Neural cell (in vitro differentiated cells): ENCODE measurements around the gene FASTK. TPM values are rescaled to one million over a fixed set of nuclear protein-coding genes. Genes with fewer than 3 reads are reported as not detected.

Experiments used
- H2AFZ ChIP-seq: fragments of 200-600, 300-800 bp; sonication (generic), shearing (Covaris generic); 2 replicates; pipeline ENCODE4 v1.6.0; 2014; ENCODE audit warnings: low read depth, mild to moderate bottlenecking, antibody characterized with exemption, low read length, moderate library complexity
- H3F3A ChIP-seq: fragments of 200-600 bp; shearing (Covaris generic); 2 replicates; pipeline ENCODE4 v1.6.1; 2016; ENCODE audit warnings: mild to moderate bottlenecking, moderate library complexity, mixed read lengths, antibody characterized with exemption, low read length; ENCODE audit not compliant: insufficient read depth, poor library complexity, severe bottlenecking
- H3K27ac ChIP-seq: fragments of 200-600, 300-800 bp; sonication (generic), shearing (Covaris generic); 2 replicates; pipeline ENCODE4 v1.5.1; 2014; ENCODE audit warnings: mild to moderate bottlenecking, low read length, moderate library complexity
- H3K27me3 ChIP-seq: fragments of 300-800, 200-600 bp; sonication (generic), shearing (Covaris generic); 2 replicates; pipeline ENCODE4 v1.6.0; 2014; ENCODE audit warnings: mild to moderate bottlenecking, low read depth, low read length, moderate library complexity; ENCODE audit not compliant: insufficient read depth
- H3K36me3 ChIP-seq: fragments of 300-800, 200-600 bp; sonication (generic), shearing (Covaris generic); 2 replicates; pipeline ENCODE4 v1.5.1; 2014; ENCODE audit warnings: mild to moderate bottlenecking, antibody characterized with exemption, low read length, moderate library complexity; ENCODE audit not compliant: insufficient read depth
- H3K4me2 ChIP-seq: fragments of 300-800, 200-600 bp; sonication (generic), shearing (Covaris generic); 2 replicates; pipeline ENCODE4 v1.6.0; 2014; ENCODE audit warnings: mild to moderate bottlenecking, low read length
- H3K4me3 ChIP-seq: fragments of 300-800, 200-600 bp; sonication (generic), shearing (Covaris generic); 2 replicates; pipeline ENCODE4 v1.5.1; 2014; ENCODE audit warnings: mild to moderate bottlenecking, low read length, moderate library complexity
- H3K79me2 ChIP-seq: fragments of 200-600 bp; shearing (Covaris generic); replicated peaks from 2 replicates; pipeline ENCODE4 v1.6.0; 2014; ENCODE audit warnings: mild to moderate bottlenecking, low read length, moderate library complexity; ENCODE audit not compliant: insufficient read depth
- H3K9ac ChIP-seq: fragments of 300-800, 200-600 bp; sonication (generic), shearing (Covaris generic); 2 replicates; pipeline ENCODE4 v1.6.1; 2016; ENCODE audit warnings: mild to moderate bottlenecking, low read length, mixed read lengths
- H3K9me2 ChIP-seq: fragments of 200-600 bp; shearing (Covaris generic); 2 replicates; pipeline ENCODE4 v1.6.1; 2016; ENCODE audit warnings: mild to moderate bottlenecking, low read length, mixed read lengths; ENCODE audit not compliant: insufficient read depth
- H3K9me3 ChIP-seq: fragments of 200-600, 300-800 bp; sonication (generic), shearing (Covaris generic); 2 replicates; pipeline ENCODE4 v1.6.1; 2016; ENCODE audit warnings: mild to moderate bottlenecking, mixed run types, low read length, moderate library complexity, mixed read lengths
- H4K20me1 ChIP-seq: fragments of 200-600 bp; shearing (Covaris generic); 2 replicates; pipeline ENCODE4 v1.6.1; 2016; ENCODE audit warnings: mild to moderate bottlenecking, mixed run types; ENCODE audit not compliant: insufficient read depth
- EP300 ChIP-seq: fragments of 450-650 bp; conservative IDR thresholded peaks from 2 replicates; pipeline ENCODE4 v1.6.1; 2014; ENCODE audit warnings: antibody characterized with exemption, mild to moderate bottlenecking, moderate library complexity; ENCODE audit not compliant: poor library complexity, severe bottlenecking
- EZH2 ChIP-seq: fragments of 200-600, 300-800 bp; shearing (Covaris generic), sonication (generic); IDR thresholded peaks from 2 replicates; pipeline ENCODE4 v1.6.1; 2014; ENCODE audit warnings: antibody characterized with exemption, low read length, borderline replicate concordance, mild to moderate bottlenecking; ENCODE audit not compliant: insufficient read depth, poor library complexity, severe bottlenecking
- MXI1 ChIP-seq: fragments of 450-650 bp; conservative IDR thresholded peaks from 2 replicates; pipeline ENCODE4 v1.6.1; 2014; ENCODE audit warnings: antibody characterized with exemption, mild to moderate bottlenecking; ENCODE audit not compliant: poor library complexity, severe bottlenecking
- POLR2AphosphoS5 ChIP-seq: IDR thresholded peaks from 2 replicates; pipeline ENCODE4 v1.6.1; 2012
- RAD21 ChIP-seq: fragments of 450-650 bp; conservative IDR thresholded peaks from 2 replicates; pipeline ENCODE4 v1.6.1; 2014; ENCODE audit warnings: antibody characterized with exemption, mild to moderate bottlenecking, moderate library complexity
- SMC3 ChIP-seq: fragments of 450-650 bp; conservative IDR thresholded peaks from 2 replicates; pipeline ENCODE4 v1.6.1; 2014; ENCODE audit warnings: antibody characterized with exemption, mild to moderate bottlenecking, moderate library complexity; ENCODE audit not compliant: poor library complexity
- TAF1 ChIP-seq: IDR thresholded peaks from 2 replicates; pipeline ENCODE4 v1.6.1; 2012; ENCODE audit warnings: low read depth
- polyA plus RNA-seq: library from polyadenylated mRNA; depleted of rRNA; stranded (reverse); fragments of >200 nt; gene quantifications from 2 replicates; pipeline ENCODE4 v1.2.3, GENCODE V29; 2014
- TF ChIP-seq, protein P1 (sequence below): fragments of 450-650 bp; IDR thresholded peaks from 2 replicates; pipeline ENCODE4 v1.5.1; 2014; ENCODE audit warnings: antibody characterized with exemption, mild to moderate bottlenecking, moderate library complexity; ENCODE audit not compliant: poor library complexity, severe bottlenecking
- TF ChIP-seq, protein P2 (sequence below): IDR thresholded peaks from 2 replicates; pipeline ENCODE4 v1.6.1; 2012; ENCODE audit warnings: borderline replicate concordance

Gene FASTK
- polyA plus RNA-seq, 1 donor from 2014 or later: 147 TPM

- peaks cover 6% of the 10 kb centered on the region for H3F3A ChIP-seq
- H3K79me2 ChIP-seq: no peaks in the 10 kb centered on the region
- no peaks in the 10 kb centered on the region for H3K9me2 ChIP-seq
- no peaks in the 10 kb centered on the region for H3K36me3 ChIP-seq
- TF ChIP-seq RAD21: no peak
- TF ChIP-seq SMC3: no peak
- TF ChIP-seq EZH2: no peak
- no peak for TF ChIP-seq TAF1
- TF ChIP-seq MXI1: no peak
- TF ChIP-seq, protein P1, sequence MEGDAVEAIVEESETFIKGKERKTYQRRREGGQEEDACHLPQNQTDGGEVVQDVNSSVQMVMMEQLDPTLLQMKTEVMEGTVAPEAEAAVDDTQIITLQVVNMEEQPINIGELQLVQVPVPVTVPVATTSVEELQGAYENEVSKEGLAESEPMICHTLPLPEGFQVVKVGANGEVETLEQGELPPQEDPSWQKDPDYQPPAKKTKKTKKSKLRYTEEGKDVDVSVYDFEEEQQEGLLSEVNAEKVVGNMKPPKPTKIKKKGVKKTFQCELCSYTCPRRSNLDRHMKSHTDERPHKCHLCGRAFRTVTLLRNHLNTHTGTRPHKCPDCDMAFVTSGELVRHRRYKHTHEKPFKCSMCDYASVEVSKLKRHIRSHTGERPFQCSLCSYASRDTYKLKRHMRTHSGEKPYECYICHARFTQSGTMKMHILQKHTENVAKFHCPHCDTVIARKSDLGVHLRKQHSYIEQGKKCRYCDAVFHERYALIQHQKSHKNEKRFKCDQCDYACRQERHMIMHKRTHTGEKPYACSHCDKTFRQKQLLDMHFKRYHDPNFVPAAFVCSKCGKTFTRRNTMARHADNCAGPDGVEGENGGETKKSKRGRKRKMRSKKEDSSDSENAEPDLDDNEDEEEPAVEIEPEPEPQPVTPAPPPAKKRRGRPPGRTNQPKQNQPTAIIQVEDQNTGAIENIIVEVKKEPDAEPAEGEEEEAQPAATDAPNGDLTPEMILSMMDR: no peak
- TF ChIP-seq, protein P2, sequence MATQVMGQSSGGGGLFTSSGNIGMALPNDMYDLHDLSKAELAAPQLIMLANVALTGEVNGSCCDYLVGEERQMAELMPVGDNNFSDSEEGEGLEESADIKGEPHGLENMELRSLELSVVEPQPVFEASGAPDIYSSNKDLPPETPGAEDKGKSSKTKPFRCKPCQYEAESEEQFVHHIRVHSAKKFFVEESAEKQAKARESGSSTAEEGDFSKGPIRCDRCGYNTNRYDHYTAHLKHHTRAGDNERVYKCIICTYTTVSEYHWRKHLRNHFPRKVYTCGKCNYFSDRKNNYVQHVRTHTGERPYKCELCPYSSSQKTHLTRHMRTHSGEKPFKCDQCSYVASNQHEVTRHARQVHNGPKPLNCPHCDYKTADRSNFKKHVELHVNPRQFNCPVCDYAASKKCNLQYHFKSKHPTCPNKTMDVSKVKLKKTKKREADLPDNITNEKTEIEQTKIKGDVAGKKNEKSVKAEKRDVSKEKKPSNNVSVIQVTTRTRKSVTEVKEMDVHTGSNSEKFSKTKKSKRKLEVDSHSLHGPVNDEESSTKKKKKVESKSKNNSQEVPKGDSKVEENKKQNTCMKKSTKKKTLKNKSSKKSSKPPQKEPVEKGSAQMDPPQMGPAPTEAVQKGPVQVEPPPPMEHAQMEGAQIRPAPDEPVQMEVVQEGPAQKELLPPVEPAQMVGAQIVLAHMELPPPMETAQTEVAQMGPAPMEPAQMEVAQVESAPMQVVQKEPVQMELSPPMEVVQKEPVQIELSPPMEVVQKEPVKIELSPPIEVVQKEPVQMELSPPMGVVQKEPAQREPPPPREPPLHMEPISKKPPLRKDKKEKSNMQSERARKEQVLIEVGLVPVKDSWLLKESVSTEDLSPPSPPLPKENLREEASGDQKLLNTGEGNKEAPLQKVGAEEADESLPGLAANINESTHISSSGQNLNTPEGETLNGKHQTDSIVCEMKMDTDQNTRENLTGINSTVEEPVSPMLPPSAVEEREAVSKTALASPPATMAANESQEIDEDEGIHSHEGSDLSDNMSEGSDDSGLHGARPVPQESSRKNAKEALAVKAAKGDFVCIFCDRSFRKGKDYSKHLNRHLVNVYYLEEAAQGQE: no peak
- no peak for TF ChIP-seq EP300
- TF ChIP-seq POLR2AphosphoS5: no peak
- H4K20me1 ChIP-seq: no peaks in the 10 kb centered on the region
- H3K4me2 ChIP-seq: no peak overlapping the region
- H3K27me3 ChIP-seq: peaks cover 7% of the 10 kb centered on the region
- H3K9ac ChIP-seq: no peak overlapping the region
- no peak overlapping the region for H3K27ac ChIP-seq
- no peak overlapping the region for H2AFZ ChIP-seq
- H3K4me3 ChIP-seq: no peak overlapping the region
- H3K9me3 ChIP-seq: no peaks in the 10 kb centered on the region
These were observed 19.1 kb downstream of the FASTK start for GRCh38 chr7:151061213-151062110.

GRCh38 chr7:151060416-151061212 is 20.0 kb downstream of the FASTK start:
- H3K36me3 ChIP-seq: no peaks in the 10 kb centered on the region
- no peak overlapping the region for H2AFZ ChIP-seq
- no peaks in the 10 kb centered on the region for H3K9me3 ChIP-seq
- H4K20me1 ChIP-seq: no peaks in the 10 kb centered on the region
- H3K4me2 ChIP-seq: no peak overlapping the region
- H3K27me3 ChIP-seq: peaks cover 7% of the 10 kb centered on the region
- no peak overlapping the region for H3K9ac ChIP-seq
- no peaks in the 10 kb centered on the region for H3K79me2 ChIP-seq
- no peak overlapping the region for H3K27ac ChIP-seq
- peaks cover 6% of the 10 kb centered on the region for H3F3A ChIP-seq
- H3K9me2 ChIP-seq: no peaks in the 10 kb centered on the region
- TF ChIP-seq EZH2: no peak
- peak overlapping the region; percentile 92 for H3K4me3 ChIP-seq
